ENCODE results near the gene PPIL4. TPM values are rescaled to one million over a fixed set of nuclear protein-coding genes. Genes with fewer than 3 reads are reported as not detected.

The PPIL4 gene
- total and polyA plus RNA-seq, 2 of the 13 experiments (the other 11 are each of a cell fraction or from before 2014, with no cell fraction given), result 5.5 to 46.0 TPM

GRCh38 chr6:149545754-149546471, at the start of gene PPIL4 (continued):
- TF ChIP-seq ZNF441 (CRISPR knock-in tag; IDR thresholded peaks at IDR 0.05; ENCODE audit: borderline replicate concordance), result 0 out of 2 replicates have a peak, but pooled peaks have one; percentile 38
- peak; percentile 89 for TF ChIP-seq HNRNPK (IDR thresholded peaks at IDR 0.05; ENCODE audit: low read depth, low read length, poor library complexity, severe bottlenecking)
- TF ChIP-seq REPIN1 (CRISPR knock-in tag; IDR thresholded peaks at IDR 0.05; ENCODE audit: borderline replicate concordance, low read depth), result peak; percentile 84; the same call in 1 of the 2 replicates
- peak; percentile 93 for TF ChIP-seq HDAC2 (CRISPR knock-in tag; IDR thresholded peaks at IDR 0.05)
- TF ChIP-seq ZNF318 (CRISPR knock-in tag; IDR thresholded peaks at IDR 0.05), result no peak
- peak; percentile 92 for TF ChIP-seq CAMTA2 (CRISPR knock-in tag; IDR thresholded peaks at IDR 0.05; ENCODE audit: borderline replicate concordance)
- 0 out of 2 replicates have a peak, but pooled peaks have one; percentile 38 for TF ChIP-seq ZNF354B (CRISPR knock-in tag; IDR thresholded peaks at IDR 0.05)
- TF ChIP-seq CENPT (CRISPR knock-in tag; IDR thresholded peaks at IDR 0.05; ENCODE audit: low read depth), result peak; percentile 44; the same call in 1 of the 2 replicates
- no peak for TF ChIP-seq AFF4 (CRISPR knock-in tag; IDR thresholded peaks at IDR 0.05)
- TF ChIP-seq ZNF710 (CRISPR knock-in tag; IDR thresholded peaks at IDR 0.05; ENCODE audit: borderline replicate concordance), result peak; percentile 75; the same call in 1 of the 2 replicates
- 0 out of 2 replicates have a peak, but pooled peaks have one; percentile 14 for TF ChIP-seq ZNF790 (CRISPR knock-in tag; IDR thresholded peaks at IDR 0.05; ENCODE audit: borderline replicate concordance)
- TF ChIP-seq ZNF468 (CRISPR knock-in tag; IDR thresholded peaks at IDR 0.05), result no peak
- TF ChIP-seq ZNF230 (CRISPR knock-in tag; IDR thresholded peaks at IDR 0.05), result peak; percentile 86
